HG03095 (cell line): ENCODE data around the gene YBX1.
"Not testable (repeated sequence)": the region's sequence is repeated elsewhere in the genome, so short reads cannot be mapped to it uniquely, and the experiment has no call there.

ENCODE experiments used
- ATAC-seq: cut with Tn5 transposase; IDR thresholded peaks from one replicate; pipeline ENCODE4 v1.9.1; 2021; ENCODE audit warnings: moderate library complexity; ENCODE audit not compliant: unreplicated experiment

YBX1 gene

GRCh38 chr1:42689912-42690311 lies 7.7 kb downstream of the YBX1 start:
- ATAC-seq = no peak

DNA sequence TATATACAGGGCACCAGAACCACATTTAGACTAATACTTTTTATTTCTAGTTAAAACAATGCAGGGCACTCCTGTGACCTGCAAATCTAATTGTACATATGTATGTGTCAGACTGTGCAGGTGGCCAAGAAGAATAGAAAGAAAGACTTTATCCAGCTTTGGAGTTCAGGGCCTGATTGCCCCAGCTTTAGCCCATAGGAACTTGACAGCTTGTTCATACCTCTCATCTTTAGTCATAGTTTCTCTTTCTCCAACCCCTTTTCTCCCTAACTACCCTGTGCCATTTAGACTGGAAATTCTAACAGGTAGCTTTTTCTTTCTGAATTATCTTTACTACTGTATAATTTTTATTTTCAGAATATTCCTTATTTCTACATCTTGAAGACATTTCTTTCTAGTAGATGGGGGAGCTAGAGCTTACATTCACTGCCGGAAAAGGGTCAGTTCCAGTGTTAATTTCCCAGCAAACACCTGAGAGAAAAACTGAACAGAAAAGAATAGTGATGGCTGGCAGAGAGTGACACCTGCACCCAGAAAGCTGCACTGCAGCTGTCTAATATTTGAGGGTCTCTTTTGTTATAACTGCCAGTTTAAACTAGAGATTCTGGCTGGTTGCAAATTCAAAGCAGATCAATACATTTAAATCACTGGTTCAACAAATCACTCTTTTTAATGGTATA lies 8.4 kb downstream of the YBX1 start:
- ATAC-seq = no peak

GRCh38 chr1:42691157-42691498 lies 8.9 kb downstream of the YBX1 start:
- ATAC-seq = no peak

- no peak for ATAC-seq
Measured at GRCh38 chr1:42692461-42692860, 10.2 kb downstream of the YBX1 start.

DNA sequence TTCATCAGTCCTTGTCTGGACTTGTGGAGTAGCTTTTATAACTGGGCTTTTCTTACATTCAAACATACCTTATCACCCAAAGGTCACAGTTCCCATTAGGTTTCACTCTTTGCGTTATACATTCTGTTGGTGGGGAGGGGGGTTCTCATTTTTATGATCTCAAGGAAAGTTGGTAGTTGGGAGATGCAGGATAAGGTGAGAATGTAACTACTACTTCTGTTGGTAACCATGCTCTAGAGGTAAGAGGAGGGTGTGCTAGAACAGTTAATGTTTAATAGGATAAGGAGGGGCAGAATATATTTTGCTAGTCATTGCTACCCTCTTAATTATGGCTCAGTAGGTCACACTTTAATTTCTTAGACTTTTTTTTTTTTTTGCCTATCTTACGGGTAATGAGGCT lies 10.7 kb downstream of the YBX1 start:
- no peak for ATAC-seq

- ATAC-seq = no peak
Measured at GRCh38 chr1:42698081-42698813, 16.0 kb downstream of the YBX1 start.

DNA sequence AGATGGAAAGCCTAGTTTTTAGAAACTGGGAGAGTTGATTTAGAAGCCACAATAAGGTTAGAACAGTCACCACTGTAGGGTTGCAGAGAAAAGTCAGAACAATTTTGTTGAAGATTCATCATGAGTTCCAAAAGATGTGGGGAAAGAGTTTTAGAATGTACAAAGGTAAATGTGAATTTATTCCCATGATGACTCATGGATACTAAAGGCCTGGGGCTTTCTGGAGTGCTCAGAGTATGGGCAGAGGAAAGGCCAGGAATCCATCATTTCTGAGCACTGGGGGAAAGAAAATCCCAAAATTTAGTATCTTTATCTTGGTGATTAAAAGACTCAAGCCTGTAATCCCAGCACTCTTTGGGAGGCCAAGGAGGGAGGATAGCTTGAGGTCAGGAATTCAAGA lies 17.8 kb downstream of the YBX1 start:
- ATAC-seq = no peak

DNA sequence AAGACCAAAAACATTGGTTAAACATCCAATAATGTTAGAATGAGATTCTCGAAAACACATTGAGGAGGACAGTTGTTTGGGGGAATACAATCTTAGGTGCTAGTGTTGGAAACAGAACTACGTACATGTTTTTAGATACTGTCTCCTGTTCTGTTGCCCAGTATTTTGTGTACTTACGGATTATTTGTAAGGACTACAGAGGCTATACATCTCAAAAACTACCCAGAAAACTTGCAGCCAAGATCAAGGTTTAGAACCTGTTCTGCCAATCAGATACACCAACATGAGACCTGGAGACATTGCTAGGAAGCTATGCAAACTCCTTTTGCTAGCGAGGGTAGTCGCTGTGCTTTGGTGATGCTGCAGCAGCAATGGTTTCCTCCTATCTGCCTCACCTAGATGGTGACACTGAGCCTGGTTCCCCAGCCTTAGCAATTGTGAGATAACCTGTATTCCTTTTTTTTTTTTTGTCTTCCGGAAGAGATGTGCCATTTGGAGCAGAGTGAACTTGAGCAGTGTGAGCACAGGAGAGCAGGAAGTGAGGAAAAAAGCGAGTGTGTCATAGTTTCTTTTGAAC lies 21.8 kb downstream of the YBX1 start:
- no peak for ATAC-seq

DNA sequence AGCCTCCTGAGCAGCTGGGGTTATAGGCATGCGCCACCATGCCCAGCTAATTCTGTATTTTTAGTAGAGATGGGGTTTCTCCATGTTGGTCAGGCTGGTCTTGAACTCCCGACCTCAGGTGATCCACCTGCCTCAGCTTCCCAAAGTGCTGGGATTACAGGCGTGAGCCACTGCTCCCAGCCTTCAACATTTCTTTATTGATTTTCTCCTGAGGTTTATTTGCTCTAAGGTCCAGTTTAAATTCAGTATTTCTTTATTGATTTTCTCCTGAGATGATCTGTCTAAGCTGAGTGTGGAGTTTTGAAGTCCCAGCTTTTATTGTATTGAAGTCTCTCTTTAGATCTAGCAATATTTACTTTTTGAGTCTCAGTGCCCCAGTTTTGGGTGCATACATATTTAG lies 30.6 kb downstream of the YBX1 start:
- not testable (repeated sequence) for ATAC-seq

DNA sequence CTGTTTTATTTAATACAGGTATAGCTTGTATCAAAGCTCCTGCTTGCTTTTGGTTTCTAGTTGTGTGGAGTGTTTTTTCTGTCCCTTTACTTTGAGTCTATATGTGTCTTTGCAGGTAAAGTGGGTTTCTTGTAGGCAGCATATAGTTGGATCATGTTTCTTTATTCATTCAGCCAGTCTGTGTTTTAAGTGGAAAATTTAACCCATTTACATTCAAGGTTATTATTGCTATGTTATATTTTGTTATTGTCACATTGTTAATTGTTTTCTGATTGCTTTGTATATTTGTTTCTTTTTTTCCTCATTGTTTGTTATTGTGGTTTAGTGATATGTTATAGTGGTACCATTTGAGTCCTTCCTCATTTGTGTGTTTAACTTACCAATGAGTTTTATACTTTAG lies 31.1 kb downstream of the YBX1 start:
- ATAC-seq = no peak

DNA sequence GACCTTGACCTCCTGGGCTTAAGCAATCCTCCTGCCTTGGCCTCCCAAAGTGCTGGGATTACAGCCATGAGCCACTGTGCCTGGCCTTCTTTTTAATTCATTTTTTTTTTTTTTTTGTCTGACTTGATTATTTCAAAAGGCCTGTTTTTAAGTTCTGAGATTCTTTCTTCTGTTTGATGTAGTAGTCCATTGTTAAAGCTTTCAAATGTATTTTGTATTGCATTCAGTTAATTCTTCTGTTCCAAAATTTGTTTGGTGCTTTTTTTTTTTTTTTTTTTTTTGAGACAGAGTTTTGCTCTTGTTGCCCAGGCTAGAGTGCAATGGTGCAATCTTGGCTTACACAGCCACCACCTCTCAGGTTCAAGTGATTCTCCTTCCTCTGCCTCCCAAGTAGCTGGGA lies 32.2 kb downstream of the YBX1 start:
- not testable (repeated sequence) for ATAC-seq

GRCh38 chr1:42720868-42721267 lies 38.6 kb downstream of the YBX1 start:
- no peak for ATAC-seq

DNA sequence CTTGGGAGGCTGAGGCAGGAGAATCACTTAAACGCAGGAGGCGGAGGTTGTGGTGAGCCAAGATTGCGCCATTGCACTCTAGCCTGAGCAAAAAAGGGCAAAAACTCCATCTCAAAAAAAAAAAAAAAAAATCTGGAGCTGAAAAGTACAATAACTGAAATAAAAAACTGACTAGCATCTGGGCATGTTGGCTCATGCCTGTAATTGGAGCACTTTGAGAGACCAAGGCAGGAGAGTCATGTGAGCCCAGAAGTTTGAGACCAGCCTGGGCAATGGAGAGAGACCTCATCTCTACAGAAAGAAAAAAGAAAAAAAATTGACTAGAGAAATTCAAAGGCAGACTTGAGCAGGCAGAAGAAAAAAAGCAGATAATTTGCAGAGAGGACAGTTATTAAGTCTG lies 39.7 kb downstream of the YBX1 start:
- no peak for ATAC-seq

GRCh38 chr1:42722403-42722802 lies 40.2 kb downstream of the YBX1 start:
- not testable (repeated sequence) for ATAC-seq

DNA sequence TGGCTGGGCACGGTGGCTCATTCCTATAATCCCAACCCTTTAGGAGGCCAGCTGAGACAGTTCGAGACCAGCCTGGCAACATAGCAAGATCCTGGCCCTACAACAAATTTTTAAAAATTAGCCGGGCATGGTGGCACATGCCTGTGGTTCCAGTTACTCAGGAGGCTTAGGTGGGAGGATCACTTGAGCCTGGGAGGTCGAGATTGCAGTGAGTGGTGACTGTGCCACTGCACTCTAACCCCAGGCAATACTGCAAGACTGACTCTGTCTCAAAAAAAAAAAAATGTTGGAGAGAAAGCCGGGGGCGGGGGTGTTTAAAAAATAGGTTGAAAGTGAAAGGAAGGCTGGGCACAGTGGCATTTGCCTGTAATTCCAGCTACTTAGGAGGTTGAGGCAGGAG lies 41.3 kb downstream of the YBX1 start:
- ATAC-seq = no peak

- ATAC-seq = not testable (repeated sequence)
Measured at GRCh38 chr1:42725820-42726219, 43.6 kb downstream of the YBX1 start.

GRCh38 chr1:42730002-42730401 lies 47.8 kb downstream of the YBX1 start:
- ATAC-seq = no peak

DNA sequence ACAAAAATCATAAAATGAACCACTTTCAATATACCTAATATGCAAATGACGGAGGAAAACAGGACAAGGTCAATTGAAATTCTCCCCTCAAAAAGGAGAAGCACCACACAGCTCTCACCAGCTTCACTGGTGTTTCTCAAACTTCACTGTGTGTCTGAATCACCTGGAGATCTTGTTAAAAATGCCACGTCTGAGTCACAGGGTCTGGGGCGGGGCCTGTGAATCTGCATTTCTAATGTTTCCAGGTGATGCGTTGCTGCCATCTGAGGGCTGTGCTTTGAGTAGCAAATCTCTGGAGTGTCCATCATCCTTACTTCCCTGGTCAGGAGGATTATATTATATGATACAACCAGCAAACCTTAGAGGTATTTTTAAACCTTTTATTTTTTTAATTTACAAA lies 48.8 kb downstream of the YBX1 start:
- no peak for ATAC-seq

- ATAC-seq = no peak
Measured at GRCh38 chr1:42731585-42731984, 49.4 kb downstream of the YBX1 start.

DNA sequence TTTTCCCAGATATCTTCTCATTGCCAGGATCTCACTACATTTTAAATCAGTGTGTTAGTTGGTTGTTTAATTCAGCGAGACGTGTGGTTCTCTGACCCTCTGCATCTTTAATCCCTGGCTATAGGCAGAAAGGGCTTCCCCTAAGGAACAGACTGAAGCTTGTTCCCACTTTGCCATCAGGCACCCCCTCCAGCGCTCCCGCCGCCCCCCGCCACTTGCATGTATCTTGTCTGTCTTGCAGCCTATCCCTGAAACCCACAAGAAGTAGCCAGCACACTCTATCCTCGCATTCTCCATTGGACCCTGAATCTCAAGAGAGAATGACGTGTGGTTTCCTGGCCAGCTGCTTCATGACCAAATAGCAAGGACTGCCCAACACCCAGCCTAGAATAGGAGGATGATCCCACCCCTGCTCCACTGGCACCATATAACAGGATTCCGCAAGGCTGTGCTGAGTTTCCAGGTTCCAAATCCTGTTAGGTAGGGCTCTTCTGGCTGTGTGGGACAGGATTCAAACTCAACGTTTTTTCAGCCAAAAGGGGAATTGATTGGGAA lies 50.0 kb downstream of the YBX1 start:
- ATAC-seq = no peak

- ATAC-seq = no peak
Measured at GRCh38 chr1:42733415-42734200, 51.4 kb downstream of the YBX1 start.
